Fibroblast of villous mesenchyme (primary cell): ENCODE data around the gene FAM217B. TPM values are rescaled to one million over a fixed set of nuclear protein-coding genes. Genes with fewer than 3 reads are reported as not detected.

Experiments
- DNase-seq: peaks from one replicate; pipeline ENCODE4 v3.0.0-alpha.2; 2010; ENCODE audit warnings: low read depth
- H3K4me3 ChIP-seq: 2 replicates; pipeline ENCODE4 v1.5.1; 2011; ENCODE audit warnings: low read depth, mild to moderate bottlenecking, low read length
- CTCF ChIP-seq: IDR thresholded peaks from 2 replicates; pipeline ENCODE4 v1.5.1; 2012; ENCODE audit warnings: low read depth, mild to moderate bottlenecking, low read length; ENCODE audit not compliant: insufficient read depth
- total RNA-seq: library from RNA; depleted of rRNA; stranded (reverse); fragments of >200 nt; gene quantifications from 2 replicates; pipeline ENCODE4 v1.2.3, GENCODE V29; 2012

FAM217B gene
- total RNA-seq, 1 donor: 5.6 TPM

GRCh38 chr20:59993736-59994430 lies 53.7 kb downstream of the FAM217B start:
- H3K4me3 ChIP-seq: no peak overlapping the region
- no peak for DNase-seq
- no peak for TF ChIP-seq CTCF

- no peak for TF ChIP-seq CTCF
- DNase-seq: no peak
- H3K4me3 ChIP-seq: no peak overlapping the region
These were observed 54.5 kb downstream of the FAM217B start for GRCh38 chr20:59994697-59995122.

- no peak for TF ChIP-seq CTCF
- no peak for DNase-seq
- H3K4me3 ChIP-seq: no peak overlapping the region
These were observed 55.9 kb downstream of the FAM217B start for GRCh38 chr20:59996108-59996507.

- no peak overlapping the region for H3K4me3 ChIP-seq
- no peak for TF ChIP-seq CTCF
- no peak for DNase-seq
These were observed 57.7 kb downstream of the FAM217B start for GRCh38 chr20:59997896-59998295.

Other genes starting within 250 kb of the FAM217B start
- 1.6 and 3.0 TPM in 2 replicates for gene SYCP2, start 6.8 kb upstream of the FAM217B start, total RNA-seq
- gene PPP1R3D, start 84 bp upstream of the FAM217B start, total RNA-seq: 6.4 and 8.2 TPM in 2 replicates
- gene CDH26, start 18.0 kb downstream of the FAM217B start, total RNA-seq: 0.32 and 0.86 TPM in 2 replicates